Amniotic epithelial cell (primary cell): ENCODE results near the gene C9orf50.
A peak's percentile ranks its signal among the peaks of the same experiment; 100 is the strongest.

Source experiments
- DNase-seq: peaks from one replicate; pipeline ENCODE4 v3.0.0-alpha.2; 2010; ENCODE audit warnings: low read depth

C9orf50 gene

DNA sequence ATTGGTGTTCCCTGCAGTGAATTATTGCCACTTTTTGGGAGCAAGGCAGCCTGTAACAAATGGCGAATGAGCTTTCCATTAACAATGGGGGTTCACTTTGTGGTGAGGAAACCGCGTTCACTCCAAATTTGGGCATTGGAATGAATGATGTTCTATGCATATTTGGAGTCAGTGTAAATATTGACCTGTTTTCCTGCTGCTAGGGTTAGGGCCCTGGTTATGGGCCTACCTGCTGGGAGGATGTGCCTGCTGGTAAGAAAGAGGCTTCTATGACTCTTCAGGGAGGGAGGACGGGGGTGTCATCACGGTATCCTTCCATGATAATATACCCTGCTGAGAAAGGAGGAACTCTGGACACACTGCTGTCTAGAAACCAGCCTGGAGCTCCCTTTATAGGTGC lies 29.0 kb downstream of the C9orf50 start:
- DNase-seq: no peak

DNA sequence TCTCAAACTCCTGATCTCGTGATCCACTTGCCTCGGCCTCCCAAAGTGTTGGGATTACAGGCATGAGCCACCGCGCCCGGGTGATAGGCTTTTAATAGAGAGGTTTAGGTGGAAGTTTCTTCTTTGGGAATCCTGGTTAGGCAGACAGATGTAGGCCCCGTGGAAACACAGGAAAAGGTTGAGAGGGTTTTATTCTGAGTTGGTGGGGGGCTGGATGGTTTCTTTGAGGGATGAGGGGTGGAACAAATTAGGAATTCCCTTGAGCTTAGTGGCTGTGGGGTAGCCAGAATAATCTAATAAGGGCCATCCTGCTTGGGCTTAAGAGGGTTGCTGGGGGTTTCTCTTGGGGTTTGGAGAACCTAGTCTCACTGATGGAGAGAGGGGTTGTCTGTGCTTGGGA lies 30.4 kb downstream of the C9orf50 start:
- no peak for DNase-seq

DNA sequence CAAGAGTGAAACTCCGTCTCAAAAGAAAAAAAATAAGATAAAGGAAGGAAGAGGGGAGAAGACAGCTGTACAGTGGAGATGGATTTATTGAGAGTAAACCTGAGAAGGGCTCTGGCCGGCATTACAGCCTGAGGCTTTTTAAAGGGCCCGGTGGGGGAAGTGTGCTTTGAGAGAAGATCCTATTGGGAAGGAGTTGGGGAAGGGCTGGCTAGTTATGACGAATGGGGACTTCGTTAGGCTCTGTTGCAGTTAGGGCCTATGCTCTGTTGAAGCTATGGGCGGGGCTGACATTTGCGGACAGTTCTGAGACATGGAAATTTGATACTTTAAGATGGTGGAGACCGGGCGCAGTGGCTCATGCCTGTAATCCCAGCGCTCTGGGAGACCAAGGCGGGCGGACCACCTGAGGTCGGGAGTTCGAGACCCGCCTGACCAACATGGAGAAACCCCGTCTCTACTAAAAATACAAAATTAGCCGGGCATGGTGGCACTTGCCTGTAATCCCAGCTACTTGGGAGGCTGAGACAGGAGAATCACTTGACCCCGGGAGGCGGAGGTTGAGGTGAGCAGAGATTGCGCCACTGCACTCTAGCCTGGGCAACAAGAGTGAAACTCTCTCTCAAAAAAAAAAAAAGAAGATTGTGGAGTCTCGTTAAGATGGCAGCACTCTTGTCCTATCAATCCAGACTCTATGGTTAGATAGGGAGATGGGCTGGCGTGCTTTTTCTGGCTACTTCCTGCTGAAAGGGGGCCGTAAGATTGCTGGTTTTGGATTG lies 33.2 kb downstream of the C9orf50 start:
- DNase-seq: peak; percentile 86

DNA sequence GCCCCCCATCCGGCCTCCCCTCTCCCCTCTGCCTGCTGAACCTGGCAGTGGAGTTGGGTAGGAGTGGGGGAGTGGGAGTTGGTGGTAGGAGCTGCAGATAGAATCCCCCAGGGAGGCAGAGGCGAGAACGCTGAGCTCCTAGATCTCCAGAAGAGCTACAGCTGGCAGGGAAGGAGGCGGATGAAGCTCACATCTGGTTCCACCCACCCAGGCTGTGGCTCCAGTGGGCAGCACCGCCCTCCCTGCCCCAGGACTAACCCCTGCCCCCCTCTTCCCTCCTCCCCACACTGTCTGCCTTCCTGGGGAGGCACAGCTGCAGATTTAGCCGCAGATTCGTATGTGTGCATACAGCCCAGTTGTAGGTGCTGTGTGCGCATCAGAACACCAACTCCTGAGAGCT lies 34.2 kb downstream of the C9orf50 start:
- no peak for DNase-seq

DNA sequence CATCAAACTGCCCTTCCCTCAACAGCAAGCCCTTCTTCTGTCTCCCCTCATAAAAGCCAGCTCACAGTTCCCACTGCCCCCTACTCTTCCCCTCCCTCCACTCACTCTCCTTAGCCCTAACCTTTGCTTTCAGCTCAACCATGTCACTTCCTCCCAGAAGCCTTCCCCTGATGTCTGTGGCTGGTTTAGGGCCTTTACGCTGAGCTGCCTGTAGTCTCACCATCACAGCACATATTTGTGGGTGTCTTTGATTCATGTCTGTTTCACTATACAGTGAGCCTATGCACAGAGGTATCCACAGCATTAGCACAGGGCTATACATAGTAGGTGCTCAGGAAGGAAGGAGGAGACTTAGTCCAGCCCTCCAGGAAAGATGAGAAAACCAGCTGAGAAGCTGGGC lies 34.7 kb downstream of the C9orf50 start:
- no peak for DNase-seq

DNA sequence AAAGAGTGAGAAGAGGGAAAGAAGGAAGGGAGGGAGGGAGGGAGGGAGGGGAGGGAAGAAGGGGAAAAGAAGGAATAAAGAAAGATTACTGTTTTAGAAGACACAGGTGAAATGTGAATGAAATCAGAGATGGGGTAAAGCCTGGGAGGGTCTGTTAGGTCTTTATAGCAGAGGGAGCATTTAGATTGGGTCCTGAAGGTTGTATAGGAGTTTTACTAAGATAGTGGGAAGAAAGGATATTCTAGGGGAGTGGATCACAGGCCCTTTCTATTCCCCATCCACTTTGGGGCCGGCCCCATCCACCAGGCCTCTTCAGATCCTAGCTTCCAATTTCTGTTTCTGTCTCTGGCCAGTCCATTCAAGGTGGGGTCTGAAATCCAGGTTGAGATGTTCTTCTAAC lies 35.5 kb downstream of the C9orf50 start:
- no peak for DNase-seq

DNA sequence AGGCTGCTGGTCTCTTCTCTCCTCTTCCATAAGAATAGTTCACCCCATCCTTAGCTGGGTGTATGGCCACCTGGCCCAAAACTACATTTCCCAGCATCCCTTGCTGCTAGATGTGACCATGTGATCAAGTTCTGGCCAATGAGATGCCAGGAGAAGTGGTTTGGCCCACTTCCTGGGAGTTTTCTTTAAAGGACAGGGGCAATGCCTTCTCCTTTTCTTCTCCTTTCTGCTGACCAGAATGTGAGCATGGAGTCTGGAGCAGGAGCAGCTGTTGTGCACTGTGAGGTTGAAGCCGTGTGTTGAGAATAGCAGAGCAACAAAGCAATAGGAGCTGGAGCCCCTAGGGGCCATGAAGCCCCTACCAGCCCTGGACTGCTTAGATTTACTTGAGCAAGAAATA lies 36.8 kb downstream of the C9orf50 start:
- peak; percentile 88 for DNase-seq

DNA sequence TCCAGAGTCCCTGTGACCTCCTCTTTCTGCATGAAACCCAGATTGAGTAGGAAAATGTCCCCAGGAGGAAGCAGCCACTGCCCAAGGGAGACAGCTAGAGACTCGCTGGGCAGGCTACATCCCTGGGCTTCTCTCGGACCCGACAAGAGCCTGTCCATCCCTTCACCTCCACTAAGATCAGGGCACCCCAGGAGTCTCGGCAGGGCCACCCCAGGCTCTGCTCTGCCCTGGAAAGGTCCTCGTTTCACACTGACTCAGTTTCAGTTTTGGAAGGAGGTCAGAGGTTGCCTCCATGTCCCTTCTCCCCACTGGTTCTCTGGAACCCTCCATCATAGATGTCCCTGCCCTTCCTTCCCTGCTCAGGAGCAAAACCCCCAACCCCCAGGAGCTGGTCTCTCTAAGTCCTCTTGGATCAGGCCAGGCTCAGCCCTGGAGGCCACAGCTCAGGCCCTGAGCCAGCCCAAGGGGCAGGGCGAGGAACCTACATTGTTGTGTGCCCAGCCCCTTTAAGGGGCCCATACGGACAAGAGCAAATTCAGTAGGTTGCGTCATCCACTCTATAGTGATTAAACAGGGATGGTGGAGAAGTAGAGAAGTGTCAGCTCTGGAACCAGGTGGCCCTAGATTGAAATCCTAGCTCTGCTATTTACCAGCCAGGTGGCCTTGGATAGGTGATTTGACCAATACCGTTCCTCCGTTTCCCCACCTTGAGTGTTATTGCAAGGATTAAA lies 37.4 kb downstream of the C9orf50 start:
- peak; percentile 71 for DNase-seq

DNA sequence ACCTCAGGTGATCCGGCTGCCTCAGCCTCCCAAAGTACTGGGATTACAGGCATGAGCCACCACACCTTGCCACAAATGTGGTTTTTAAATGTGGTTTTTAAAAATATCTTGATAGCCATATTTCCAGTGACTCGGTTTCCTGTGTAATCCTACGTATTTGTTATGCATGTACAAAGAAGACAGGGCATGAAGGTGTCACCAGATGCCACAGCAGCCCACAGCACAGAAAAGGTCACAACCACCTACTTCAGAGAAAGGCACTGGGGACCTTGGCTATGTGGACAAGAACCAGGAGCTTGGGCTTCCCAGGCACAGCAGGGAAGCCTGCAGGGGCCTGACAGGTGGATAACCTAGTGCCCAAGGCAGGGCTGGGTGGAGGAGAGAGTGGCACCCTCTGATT lies 38.0 kb downstream of the C9orf50 start:
- DNase-seq: no peak

DNA sequence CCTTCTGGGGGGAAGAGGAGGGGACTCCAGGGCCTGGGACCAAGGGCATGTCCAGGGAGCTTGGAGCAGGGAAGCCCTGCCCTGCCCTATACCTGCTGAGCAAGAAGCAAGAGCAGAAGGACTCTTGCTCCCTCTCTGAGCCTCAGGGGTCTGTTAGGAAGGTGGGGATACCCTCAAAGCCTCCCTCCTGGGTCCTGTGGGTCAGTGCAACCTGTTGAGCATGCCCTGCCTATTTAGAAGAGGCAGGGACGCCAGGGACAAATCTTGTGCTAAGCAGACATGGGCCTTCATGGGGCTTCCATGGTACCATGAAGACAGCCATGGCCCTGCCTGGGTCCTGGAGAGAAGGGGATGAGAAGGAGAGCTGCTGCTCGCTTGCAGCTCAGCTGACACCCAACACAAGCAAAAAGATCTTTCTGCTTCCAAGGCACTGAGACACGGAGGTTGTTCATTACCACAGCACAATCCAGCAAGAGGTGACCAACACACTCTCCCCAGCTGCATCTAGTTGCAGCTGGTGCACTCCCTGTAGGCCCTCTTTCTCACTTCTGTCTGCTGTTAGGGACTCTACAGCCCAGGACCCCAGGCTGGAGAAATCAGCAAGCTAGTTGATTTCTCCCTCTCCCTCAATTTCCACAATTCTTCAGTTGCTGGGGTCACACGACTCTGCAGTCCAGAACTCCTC lies 39.3 kb downstream of the C9orf50 start:
- DNase-seq: no peak

DNA sequence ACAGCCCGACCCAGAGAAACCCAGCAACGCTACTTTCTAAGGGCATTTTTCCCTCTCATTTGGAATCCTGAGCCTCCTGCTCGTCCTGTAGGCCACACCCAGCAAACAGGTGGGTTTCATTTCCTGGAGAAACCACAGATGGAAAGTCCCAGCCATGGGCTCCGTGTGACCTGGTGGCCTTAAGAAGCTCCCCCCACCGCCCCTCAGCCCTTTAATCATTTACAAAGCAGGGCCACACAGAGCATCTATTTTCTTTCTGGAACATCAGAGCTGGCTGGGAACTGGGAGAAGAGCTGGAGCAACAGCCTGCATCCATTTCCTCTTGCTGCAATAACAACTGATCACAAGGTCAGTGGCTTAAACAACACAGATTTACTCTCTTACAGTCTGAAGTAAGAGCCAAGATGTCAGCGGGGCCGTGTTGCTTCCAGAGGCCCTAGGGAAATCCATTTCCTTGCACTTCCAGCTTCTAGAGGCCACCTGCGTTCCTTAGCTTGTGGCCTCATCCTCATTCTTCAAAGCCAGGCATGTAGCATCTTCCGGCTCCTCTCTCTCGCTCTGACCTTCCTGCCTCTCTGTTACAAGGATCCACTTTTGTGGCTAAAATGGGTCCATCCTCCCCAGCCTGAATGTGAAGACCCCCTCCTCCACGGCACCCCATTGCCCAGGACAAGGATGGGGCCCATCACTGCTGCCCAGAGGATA lies 40.5 kb downstream of the C9orf50 start:
- DNase-seq: no peak

DNA sequence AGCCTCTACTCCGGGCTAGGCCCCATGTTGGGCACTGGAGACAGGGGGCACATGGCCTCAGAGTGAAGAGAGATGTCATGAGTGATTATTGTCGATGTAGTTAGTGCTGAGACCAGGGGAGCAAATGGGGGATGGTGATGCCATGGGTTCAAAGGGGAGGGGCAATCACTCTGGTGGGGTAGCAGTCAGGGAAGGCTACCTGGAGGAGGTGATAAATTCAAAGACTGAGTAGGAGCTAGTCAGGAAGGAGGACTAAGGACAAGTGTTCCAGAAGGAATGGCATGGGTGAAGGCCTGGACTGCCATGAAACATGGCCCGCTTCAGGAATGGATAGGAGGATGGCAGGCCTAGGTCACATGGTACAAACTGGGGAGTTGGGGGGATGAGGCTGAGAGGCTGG lies 41.6 kb downstream of the C9orf50 start:
- no peak for DNase-seq

DNA sequence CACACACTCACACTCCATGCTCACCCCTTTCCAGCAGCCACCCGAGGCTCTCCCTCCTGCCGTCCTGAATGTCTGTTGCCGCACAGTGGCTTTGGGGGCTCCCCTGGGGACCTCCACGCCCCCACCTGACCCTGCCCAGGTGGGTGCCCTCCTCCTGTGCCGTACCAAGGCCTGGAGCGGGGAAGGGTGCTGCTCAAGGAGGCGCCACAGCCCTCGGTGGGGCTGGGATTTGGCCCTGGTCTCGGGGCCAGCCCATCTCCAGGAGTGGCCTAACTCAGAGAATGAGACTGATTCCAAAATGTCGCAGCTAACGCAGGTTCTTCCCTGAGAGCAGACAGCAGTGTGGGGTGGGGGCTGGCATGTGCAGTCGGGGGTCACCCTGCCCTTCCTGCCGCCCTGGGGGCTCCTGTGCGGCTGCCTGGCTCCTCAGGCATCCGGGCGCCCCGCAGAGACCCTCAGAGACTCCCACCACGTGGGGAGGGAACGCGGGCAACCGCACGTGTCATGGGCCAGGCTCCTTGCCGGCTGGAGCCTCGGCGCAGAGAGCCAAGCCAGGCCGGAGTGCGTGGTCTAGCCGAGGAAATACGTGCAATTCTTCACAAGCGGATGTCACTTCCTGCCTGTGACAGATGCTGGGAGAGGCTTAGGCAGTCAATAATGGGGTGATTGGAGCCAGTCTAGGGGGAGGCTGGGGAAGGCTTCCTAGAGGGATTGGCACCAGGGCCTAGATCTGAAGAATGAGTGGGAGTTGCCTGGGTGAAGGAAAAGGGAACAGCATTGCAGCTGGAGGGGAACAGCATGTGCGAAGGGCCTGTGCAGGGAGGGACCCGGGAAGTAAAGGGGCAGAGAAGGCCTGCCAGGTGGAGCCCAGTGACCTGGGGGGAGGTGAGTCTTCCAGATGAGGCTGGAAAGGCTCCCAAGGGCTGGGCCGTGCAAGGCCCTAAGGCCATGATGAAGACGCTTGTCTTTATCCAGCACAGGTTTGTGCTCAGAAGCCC lies 44.1 kb downstream of the C9orf50 start:
- no peak for DNase-seq

DNA sequence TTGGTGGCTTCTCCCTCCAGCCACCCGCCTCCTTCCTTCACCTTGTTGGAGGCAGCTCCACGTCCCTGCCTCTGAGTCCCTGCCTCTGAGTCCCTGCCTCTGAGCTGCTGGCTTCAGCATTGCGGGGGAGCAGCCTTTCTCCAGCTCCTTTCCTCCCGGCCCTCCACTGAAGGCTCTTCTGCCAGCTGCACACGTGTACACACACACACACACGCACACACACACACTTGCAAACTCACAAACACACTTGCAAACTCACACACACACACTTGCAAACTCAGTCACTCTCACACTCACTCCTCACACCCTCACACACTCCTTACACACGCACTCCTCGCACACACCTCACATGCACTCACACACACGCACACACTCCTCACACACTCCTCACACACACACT lies 45.1 kb downstream of the C9orf50 start:
- DNase-seq: peak; percentile 54

DNA sequence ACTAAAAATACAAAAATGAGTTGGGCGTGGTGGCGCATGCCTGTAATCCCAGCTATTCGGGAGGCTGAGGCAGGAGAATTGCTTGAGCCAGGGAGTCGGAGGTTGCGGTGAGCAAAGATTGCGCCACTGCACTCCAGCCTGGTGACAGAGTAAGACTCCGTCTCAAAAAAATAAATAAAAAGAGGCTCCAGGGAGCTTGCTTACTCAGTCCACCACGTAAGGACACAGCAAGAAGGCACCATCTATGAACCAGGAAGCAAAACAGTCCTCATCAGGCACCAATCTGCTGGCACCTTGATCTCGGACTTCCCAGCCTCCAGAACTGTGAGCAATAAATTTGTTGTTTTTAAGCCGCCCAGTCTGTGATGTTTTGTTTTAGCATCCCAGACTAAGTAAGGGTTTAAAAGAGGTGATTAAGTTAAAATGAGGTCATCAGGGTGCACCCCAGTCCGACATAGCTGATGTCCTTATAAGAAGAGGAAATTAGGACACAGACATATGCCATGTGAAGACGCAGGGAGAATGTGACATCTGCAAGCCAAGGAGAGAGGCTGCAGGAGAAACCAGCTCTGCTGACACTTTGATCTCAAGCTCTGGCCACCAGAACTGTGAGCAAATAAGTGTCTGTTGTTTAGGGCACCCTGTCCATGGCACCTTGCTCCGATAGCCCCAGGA lies 45.9 kb downstream of the C9orf50 start:
- peak; percentile 60 for DNase-seq

DNA sequence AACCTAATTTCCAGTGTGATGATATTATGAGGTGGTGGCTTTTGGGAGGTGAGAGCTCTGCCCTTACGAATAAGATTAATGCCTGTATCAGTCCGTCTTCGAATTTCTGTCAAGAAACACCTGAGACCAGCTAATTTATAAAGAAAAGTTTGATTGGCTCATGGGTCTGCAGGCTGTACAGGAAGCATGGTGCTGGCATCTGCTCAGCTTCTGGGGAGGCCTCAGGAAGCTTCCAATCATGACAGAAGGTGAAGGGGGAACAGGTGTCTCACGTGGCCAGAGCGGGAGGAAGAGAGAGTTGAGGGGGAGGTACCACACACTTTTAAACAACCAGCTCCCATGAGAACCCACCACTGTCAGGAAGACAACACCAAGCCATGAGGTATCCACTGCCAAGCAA lies 46.9 kb downstream of the C9orf50 start:
- no peak for DNase-seq

DNA sequence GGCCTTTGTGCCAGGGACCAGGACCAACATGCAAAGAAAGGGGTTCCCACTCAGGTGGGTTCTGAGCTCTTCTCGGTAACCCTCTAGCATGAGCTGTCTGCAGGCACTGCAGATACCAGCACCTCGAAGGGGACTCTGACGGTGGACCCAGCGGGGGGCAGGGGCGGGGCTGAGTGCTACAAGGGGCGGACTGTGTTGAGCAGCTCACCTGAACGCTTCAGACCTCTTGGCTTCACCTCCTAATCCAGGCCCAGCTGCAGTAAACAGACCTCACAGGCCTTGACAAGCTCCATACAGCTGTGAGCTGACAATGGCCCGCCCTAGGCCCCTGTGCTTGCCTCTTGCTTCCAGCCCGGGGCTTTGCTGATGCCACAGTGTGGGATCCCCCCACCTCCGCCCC lies 48.4 kb downstream of the C9orf50 start:
- no peak for DNase-seq

DNA sequence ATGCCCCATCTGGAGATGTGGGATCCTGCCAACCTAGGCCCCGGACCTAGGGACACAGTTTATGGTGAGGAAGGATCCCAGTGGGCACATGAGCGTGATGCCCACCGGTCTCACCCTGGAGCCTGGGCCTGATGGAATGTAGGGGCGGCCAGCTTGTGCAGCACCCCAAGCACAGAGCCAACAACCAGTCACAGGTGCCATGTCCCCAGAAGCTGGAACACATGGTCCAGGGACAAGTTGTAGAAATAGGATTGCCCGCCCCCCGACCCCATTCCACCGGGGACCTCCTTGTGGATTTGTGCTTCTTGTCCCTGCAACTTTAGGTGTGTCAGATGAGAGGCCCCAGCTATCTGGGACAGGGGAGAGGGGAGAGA lies 48.9 kb downstream of the C9orf50 start:
- no peak for DNase-seq

DNA sequence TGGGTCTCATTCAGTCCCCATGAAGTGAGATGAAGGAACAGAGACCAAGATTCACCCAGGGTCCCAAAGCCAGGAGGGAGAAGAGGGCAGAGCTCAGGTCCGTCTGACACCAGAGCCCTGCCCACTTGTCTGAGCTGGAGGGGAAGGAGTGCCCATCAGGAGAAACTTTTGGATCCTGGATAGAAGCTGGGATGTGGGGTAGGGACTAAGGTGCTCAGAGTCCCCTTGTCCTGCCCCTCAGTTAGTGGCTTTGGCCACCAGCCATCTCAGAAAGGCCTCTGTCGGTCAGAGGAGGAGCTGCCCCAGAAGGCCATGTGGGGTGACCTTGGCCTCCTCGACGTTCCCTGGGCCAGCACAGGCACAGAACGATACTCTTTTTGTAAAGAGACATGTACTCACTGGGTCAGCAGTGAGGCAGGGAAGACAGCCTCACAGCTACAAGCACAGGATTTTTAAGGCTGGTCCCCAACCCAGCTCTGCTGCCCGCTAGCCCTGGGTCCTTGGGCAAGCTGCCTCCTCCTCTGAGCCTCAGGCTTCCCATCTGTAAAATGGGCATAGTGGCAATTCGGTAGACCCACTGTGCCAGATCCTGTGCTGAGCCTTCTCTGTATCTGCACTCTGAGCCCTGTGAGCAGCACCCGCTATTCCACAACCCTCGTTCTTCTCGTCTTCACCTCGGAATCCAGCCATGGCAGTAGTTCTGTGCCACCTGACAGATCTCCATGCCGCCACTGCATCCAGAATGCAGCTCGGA lies 49.4 kb downstream of the C9orf50 start:
- DNase-seq: no peak
